HG03045 (cell line): ENCODE measurements around the gene TTC27.
"Not testable (repeated sequence)": the region's sequence is repeated elsewhere in the genome, so short reads cannot be mapped to it uniquely, and the experiment has no call there.

ENCODE experiments used
- ATAC-seq: cut with Tn5 transposase; IDR thresholded peaks from one replicate; pipeline ENCODE4 v1.9.1; 2021; ENCODE audit warnings: mild to moderate bottlenecking, moderate library complexity; ENCODE audit not compliant: unreplicated experiment

The TTC27 gene

GRCh38 chr2:32844253-32844652 is 216.4 kb downstream of the TTC27 start:
- ATAC-seq: no peak

- ATAC-seq: not testable (repeated sequence)
Observed at GRCh38 chr2:32846274-32846673, 218.4 kb downstream of the TTC27 start.

GRCh38 chr2:32847734-32848133 is 219.9 kb downstream of the TTC27 start:
- ATAC-seq: no peak

GRCh38 chr2:32849456-32850194 is 221.8 kb downstream of the TTC27 start:
- ATAC-seq: no peak

GRCh38 chr2:32851777-32852439 is 224.1 kb downstream of the TTC27 start:
- no peak for ATAC-seq

- ATAC-seq: no peak
Observed at GRCh38 chr2:32852856-32853255, 225.0 kb downstream of the TTC27 start.

GRCh38 chr2:32856891-32857290 is 229.0 kb downstream of the TTC27 start:
- no peak for ATAC-seq

- ATAC-seq: no peak
Observed at GRCh38 chr2:32858713-32859112, 230.9 kb downstream of the TTC27 start.

GRCh38 chr2:32860385-32860784 is 232.5 kb downstream of the TTC27 start:
- no peak for ATAC-seq

GRCh38 chr2:32862269-32863055 is 234.6 kb downstream of the TTC27 start:
- ATAC-seq: no peak

GRCh38 chr2:32863326-32863725 is 235.5 kb downstream of the TTC27 start:
- ATAC-seq: no peak

GRCh38 chr2:32863803-32864202 is 236.0 kb downstream of the TTC27 start:
- no peak for ATAC-seq

- no peak for ATAC-seq
Observed at GRCh38 chr2:32864334-32865111, 236.7 kb downstream of the TTC27 start.

GRCh38 chr2:32865399-32866068 is 237.7 kb downstream of the TTC27 start:
- no peak for ATAC-seq

- not testable (repeated sequence) for ATAC-seq
Observed at GRCh38 chr2:32866462-32866861, 238.6 kb downstream of the TTC27 start.
